BJ (cell line): Measurements from ENCODE around the gene HEXIM2. TPM values are rescaled to one million over a fixed set of nuclear protein-coding genes. Genes with fewer than 3 reads are reported as not detected.

Source experiments
- CTCF ChIA-PET: fragments of 350-600 bp; formaldehyde crosslinking; extraction: SDS; loops from one replicate; lab custom pipeline; 2021; ENCODE audit warnings: antibody characterized with exemption, inconsistent platforms; lab: Yijun Ruan, JAX
- POLR2A ChIA-PET: fragments of 300-600 bp; sonication (Branson Sonifier 250); formaldehyde crosslinking; extraction: SDS; loops from one replicate; lab custom pipeline; 2021; ENCODE audit warnings: antibody characterized with exemption; lab: Charles Lee
- DNase-seq: peaks from one replicate; pipeline ENCODE4 v3.0.0-alpha.2; 2011; ENCODE audit warnings: low read depth
- H3K27me3 ChIP-seq: 2 replicates; pipeline ENCODE4 v1.6.0; 2011; ENCODE audit warnings: low read length; ENCODE audit not compliant: control insufficient read depth, insufficient read depth
- H3K36me3 ChIP-seq: 2 replicates; pipeline ENCODE4 v1.5.1; 2011; ENCODE audit warnings: low read length; ENCODE audit not compliant: control insufficient read depth, insufficient read depth
- H3K4me3 ChIP-seq: 2 replicates; pipeline ENCODE4 v1.5.1; 2011; ENCODE audit warnings: low read depth, mild to moderate bottlenecking, control low read depth, low read length
- CTCF ChIP-seq: IDR thresholded peaks from 2 replicates; pipeline ENCODE4 v1.5.1; 2011; ENCODE audit warnings: low read depth, mild to moderate bottlenecking, control low read depth, inconsistent platforms, low read length, moderate library complexity; ENCODE audit not compliant: insufficient read depth
- polyA plus RNA-seq: library from polyadenylated mRNA; depleted of rRNA; stranded (reverse); fragments of >200 nt; gene quantifications from 2 replicates; pipeline ENCODE4 v1.2.3, GENCODE V29; 2011

The HEXIM2 gene
- polyA plus RNA-seq, 1 experiment: 6.3 TPM

DNA sequence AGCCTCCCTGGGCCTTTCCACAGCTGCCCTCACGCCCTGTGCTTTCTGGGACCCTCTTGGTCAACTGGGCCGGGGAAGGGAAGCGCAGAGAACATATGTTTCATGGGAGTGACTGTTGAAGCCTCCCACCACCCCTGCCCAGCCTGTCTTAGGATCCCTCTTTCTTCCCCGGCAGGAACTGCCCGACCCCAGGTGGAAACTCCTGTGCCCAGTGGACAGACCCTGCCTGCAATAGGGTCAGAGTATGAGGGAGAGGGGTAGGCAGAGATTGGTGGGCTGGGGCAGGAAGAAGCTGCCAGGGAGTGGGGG is 10.5 kb downstream of the HEXIM2 start:
- ChIA-PET POLR2A (interaction anchor here (0.7 kb wide), 1 partner anchor 18 kb away, joined by 6 read pairs; no protein-coding TSS in a partner anchor), CTCF (interaction anchor here (1.2 to 10.2 kb wide), 5 partner anchors 22 to 63 kb away, joined by 3 to 62 read pairs (median 15); partner anchors contain the start of genes ACBD4 and HEXIM1)
- Histone ChIP-seq H3K4me3 (peak overlapping the region; percentile 24), H3K27me3 (no peaks in the 10 kb centered on the region), H3K36me3 (peaks cover 1% of the 10 kb centered on the region; the same call in 1 of the 2 replicates)
- no peak for DNase-seq
- no peak for TF ChIP-seq CTCF

DNA sequence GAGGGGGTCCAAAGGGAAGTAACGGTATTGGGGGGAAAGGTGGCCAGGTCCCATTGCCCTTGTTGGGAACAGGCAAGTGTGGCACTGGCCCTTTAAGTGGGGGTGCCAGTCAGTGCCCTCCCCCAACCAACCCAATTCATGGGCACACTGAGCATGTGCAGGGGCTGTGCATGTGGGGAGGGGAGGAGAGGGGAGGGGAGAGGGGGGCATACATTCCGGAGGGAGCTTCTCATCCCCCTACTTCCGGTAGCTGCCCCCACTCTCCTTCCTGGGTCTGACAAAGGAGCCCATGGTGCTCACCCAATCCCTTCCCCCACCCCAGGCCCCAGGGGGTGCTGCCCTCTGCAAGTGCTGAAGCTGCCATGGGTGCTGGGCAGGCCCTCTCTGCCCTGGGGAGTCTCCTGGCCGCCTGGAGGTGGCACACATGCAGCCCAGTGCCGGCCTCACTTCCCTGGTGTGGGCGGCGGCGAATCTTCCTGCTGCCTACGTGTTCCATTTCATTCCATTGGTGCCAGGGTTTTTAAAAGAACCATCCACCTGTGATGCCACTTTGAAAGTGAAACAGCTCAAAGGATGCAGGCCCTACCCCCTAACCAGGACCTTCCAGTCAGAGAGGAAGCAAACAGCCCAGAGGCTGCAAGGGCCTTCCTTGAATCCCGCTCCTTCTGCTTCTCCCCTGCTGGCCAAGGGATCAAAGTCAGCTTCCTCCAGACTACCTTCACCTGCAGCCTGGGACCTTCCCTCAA is 11.0 kb downstream of the HEXIM2 start:
- no peaks in the 10 kb centered on the region for H3K27me3 ChIP-seq
- DNase-seq: peak; percentile 26
- CTCF ChIA-PET: interaction anchor here (0.6 to 10.2 kb wide), 6 partner anchors 23 to 144 kb away, joined by 3 to 62 read pairs (median 12); partner anchors contain the start of genes ACBD4, HEXIM1 and MAP3K14

DNA sequence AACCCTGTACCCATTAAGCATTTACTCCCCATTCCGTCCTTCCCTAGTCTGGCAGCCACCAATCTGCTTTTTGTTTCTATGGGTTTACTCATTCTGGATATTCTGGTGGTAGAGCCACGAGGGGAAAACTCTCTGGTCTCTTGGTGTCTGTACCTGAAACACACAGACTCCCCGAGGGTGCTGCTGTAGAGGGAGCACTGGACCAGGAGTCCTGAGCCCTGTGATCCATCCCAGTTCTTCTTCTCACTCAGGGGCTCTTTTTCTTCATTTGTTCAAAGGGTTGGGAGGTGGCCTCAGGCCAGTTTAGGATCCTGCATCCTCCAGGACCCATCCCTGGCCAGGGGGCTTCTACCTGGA is 14.1 kb downstream of the HEXIM2 start:
- POLR2A ChIA-PET: interaction anchor here (1.2 kb wide), 1 partner anchor 27 kb away, joined by 5 read pairs; the partner anchor contains the start of gene HEXIM1
- no peak for TF ChIP-seq CTCF

More for the DNA sequence above, 11.0 kb downstream of the HEXIM2 start:
- peaks cover 1% of the 10 kb centered on the region; the same call in 1 of the 2 replicates for H3K36me3 ChIP-seq
- peak; percentile 11; the same call in 1 of the 2 replicates for TF ChIP-seq CTCF
- H3K4me3 ChIP-seq: peak overlapping the region; percentile 24
- POLR2A ChIA-PET: interaction anchor here (0.5 to 0.8 kb wide), 3 partner anchors 16 to 18 kb away, joined by 5 to 16 read pairs (median 6); no protein-coding TSS in a partner anchor

GRCh38 chr17:45177563-45177962 is 15.9 kb downstream of the HEXIM2 start:
- Histone ChIP-seq H3K27me3 (no peaks in the 10 kb centered on the region), H3K4me3 (no peak overlapping the region), H3K36me3 (no peaks in the 10 kb centered on the region)
- ChIA-PET CTCF (interaction anchor here (1.4 to 10.2 kb wide), 4 partner anchors 20 to 42 kb away, joined by 5 to 62 read pairs (median 12); partner anchors contain the start of genes ACBD4 and HEXIM1), POLR2A (no interaction called here)
- no peak for DNase-seq
- no peak for TF ChIP-seq CTCF

More for the DNA sequence above, 14.1 kb downstream of the HEXIM2 start:
- DNase-seq: no peak
- no peak overlapping the region for H3K4me3 ChIP-seq
- no peaks in the 10 kb centered on the region for H3K36me3 ChIP-seq
- CTCF ChIA-PET: interaction anchor here (3.6 to 10.2 kb wide), 2 partner anchors 26 to 40 kb away, joined by 17 to 62 read pairs; partner anchors contain the start of genes ACBD4 and HEXIM1
- H3K27me3 ChIP-seq: no peaks in the 10 kb centered on the region

DNA sequence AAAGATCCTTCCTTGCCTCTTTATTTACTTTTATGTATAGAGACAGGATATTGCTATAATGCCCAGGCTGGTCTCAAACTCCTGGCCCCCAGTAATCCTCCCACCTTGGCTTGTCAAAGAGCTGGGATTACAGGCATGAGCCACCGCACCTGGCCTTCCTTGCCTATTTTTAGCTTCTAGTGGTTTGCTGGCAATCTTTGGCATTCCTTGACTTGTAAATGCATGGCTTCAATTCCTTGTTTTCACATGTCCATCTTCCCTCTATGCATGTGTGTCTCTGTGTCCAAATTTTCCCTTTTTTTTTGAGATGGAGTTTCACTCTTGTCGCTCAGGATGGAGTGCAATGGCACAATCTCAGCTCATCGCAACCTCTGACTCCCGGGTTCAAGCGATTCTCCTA is 22.5 kb downstream of the HEXIM2 start:
- no peak for DNase-seq
- no peak for TF ChIP-seq CTCF
- Histone ChIP-seq H3K4me3 (no peak overlapping the region), H3K27me3 (no peaks in the 10 kb centered on the region; the same call in 1 of the 2 replicates), H3K36me3 (no peaks in the 10 kb centered on the region)
- CTCF ChIA-PET: interaction anchor here (1.1 to 2.7 kb wide), 3 partner anchors 9 to 14 kb away, joined by 3 to 11 read pairs (median 5); no protein-coding TSS in a partner anchor
- POLR2A ChIA-PET: no interaction called here
